HepG2 (cell line): ENCODE measurements around the gene MYD88. TPM values are rescaled to one million over a fixed set of nuclear protein-coding genes. Genes with fewer than 3 reads are reported as not detected.

Experiments used
- ATM ChIP-seq: fragments of 450-650 bp; IDR thresholded peaks from 2 replicates; pipeline ENCODE4 v1.7.1; 2017; ENCODE audit warnings: mild to moderate bottlenecking, borderline replicate concordance
- DNMT1 ChIP-seq: sonication (generic); formaldehyde crosslinking; IDR thresholded peaks from 2 replicates; pipeline ENCODE4 v1.5.1; 2020; ENCODE audit warnings: mild to moderate bottlenecking, missing genetic modification reagents
- FOXM1 ChIP-seq: sonication (generic); formaldehyde crosslinking; IDR thresholded peaks from 2 replicates; pipeline ENCODE4 v1.5.0; 2020; ENCODE audit warnings: missing genetic modification reagents
- HOMEZ ChIP-seq: IDR thresholded peaks from 2 replicates; pipeline ENCODE4 v1.6.1; 2016; ENCODE audit warnings: low read depth
- IKZF1 ChIP-seq: fragments of 450-650 bp; IDR thresholded peaks from 2 replicates; pipeline ENCODE4 v1.7.1; 2016
- KDM1A ChIP-seq: IDR thresholded peaks from 2 replicates; pipeline ENCODE4 v1.6.1; 2016; ENCODE audit warnings: missing compliant biosample characterization
- KLF6 ChIP-seq: IDR thresholded peaks from 2 replicates; pipeline ENCODE4 v1.8.0; 2016; ENCODE audit warnings: missing biosample characterization, missing genetic modification reagents
- MIER2 ChIP-seq: IDR thresholded peaks from 2 replicates; pipeline ENCODE4 v1.6.1; 2016; ENCODE audit warnings: missing biosample characterization, missing genetic modification reagents
- MLXIP ChIP-seq: sonication (generic); formaldehyde crosslinking; IDR thresholded peaks from 2 replicates; pipeline ENCODE4 v1.9.0; 2021; ENCODE audit warnings: missing genetic modification reagents, borderline replicate concordance
- NCOA5 ChIP-seq: sonication (generic); formaldehyde crosslinking; IDR thresholded peaks from 2 replicates; pipeline ENCODE4 v1.4.0; 2020; ENCODE audit warnings: missing genetic modification reagents
- NFYB ChIP-seq: sonication (generic); formaldehyde crosslinking; IDR thresholded peaks from 2 replicates; pipeline ENCODE4 v1.4.0; 2020; ENCODE audit warnings: missing genetic modification reagents
- POGZ ChIP-seq: sonication (generic); formaldehyde crosslinking; IDR thresholded peaks from 2 replicates; pipeline ENCODE4 v1.4.0; 2020; ENCODE audit warnings: mild to moderate bottlenecking, missing genetic modification reagents
- POLR2AphosphoS2 ChIP-seq: IDR thresholded peaks from 2 replicates; pipeline ENCODE4 v1.6.1; 2011; ENCODE audit warnings: low read depth, low read length, improper control_type of control experiment
- POLR2G ChIP-seq: fragments of 200-400 bp; formaldehyde crosslinking; IDR thresholded peaks from 2 replicates; pipeline ENCODE4 v1.6.1; 2018; ENCODE audit warnings: mild to moderate bottlenecking, low read depth, low read length, moderate library complexity
- PRDM4 ChIP-seq: sonication (generic); formaldehyde crosslinking; IDR thresholded peaks from 2 replicates; pipeline ENCODE4 v1.9.0; 2021; ENCODE audit warnings: missing genetic modification reagents, borderline replicate concordance
- RBFOX2 ChIP-seq: fragments of 200-400 bp; formaldehyde crosslinking; IDR thresholded peaks from 2 replicates; pipeline ENCODE4 v1.6.1; 2017; ENCODE audit warnings: low read depth, mild to moderate bottlenecking, low read length
- TOE1 ChIP-seq: sonication (generic); formaldehyde crosslinking; IDR thresholded peaks from 2 replicates; pipeline ENCODE4 v1.4.0; 2020; ENCODE audit warnings: mild to moderate bottlenecking, missing genetic modification reagents
- ZBTB49 ChIP-seq: sonication (generic); formaldehyde crosslinking; IDR thresholded peaks from 2 replicates; pipeline ENCODE4 v1.4.0; 2020; ENCODE audit warnings: missing genetic modification reagents, borderline replicate concordance
- ZBTB8A ChIP-seq: sonication (generic); formaldehyde crosslinking; IDR thresholded peaks from 2 replicates; pipeline ENCODE4 v1.4.0; 2020; ENCODE audit warnings: mild to moderate bottlenecking, low read depth, missing genetic modification reagents, borderline replicate concordance
- ZNF121 ChIP-seq: sonication (generic); formaldehyde crosslinking; IDR thresholded peaks from 2 replicates; pipeline ENCODE4 v1.5.0; 2020; ENCODE audit warnings: mild to moderate bottlenecking, missing genetic modification reagents
- ZNF737 ChIP-seq: sonication (generic); formaldehyde crosslinking; IDR thresholded peaks from 2 replicates; pipeline ENCODE4 v1.5.0; 2020; ENCODE audit warnings: missing genetic modification reagents, mild to moderate bottlenecking, borderline replicate concordance
- polyA plus RNA-seq, 8 experiments: library from polyadenylated mRNA; depleted of rRNA in 3 of 8; stranded (reverse) in 7 of 8; unstranded in 1 of 8; fragments of >200 nt; fragmentation: Illumina TruSeq in 4 of 8; extraction: Trizol in 4 of 8; gene quantifications; 2 replicates each; pipeline versions ENCODE4 v1.2.1 to v1.2.3, GENCODE V29; 2011 to 2016; ENCODE audit warnings: low read depth in 4 of 8, missing spikeins in 1 of 8, mixed read lengths in 1 of 8; ENCODE audit not compliant: insufficient read depth in 1 of 8
- total RNA-seq, 5 experiments: library from RNA; depleted of rRNA; stranded (reverse); fragments of >200 nt; fragmentation: Illumina TruSeq; extraction: Trizol; gene quantifications; 2 replicates each; pipeline ENCODE4 v1.2.3, GENCODE V29; 2016; ENCODE audit warnings: low read depth in 1 of 5

Gene MYD88
- total and polyA plus RNA-seq, 2 of the 13 experiments (the other 11 are each of a cell fraction or from before 2014, with no cell fraction given) = 7.6 to 32.7 TPM

- TF ChIP-seq HOMEZ (peak; percentile 81), TOE1 (CRISPR knock-in tag) (0 out of 2 replicates have a peak, but pooled peaks have one; percentile 40), KDM1A (0 out of 2 replicates have a peak, but pooled peaks have one; percentile 40), KLF6 (CRISPR knock-in tag) (0 out of 2 replicates have a peak, but pooled peaks have one; percentile 35), IKZF1 (no peak), FOXM1 (CRISPR knock-in tag) (no peak), NCOA5 (no peak), PRDM4 (CRISPR knock-in tag) (no peak), POLR2G (peak; percentile 78), ZNF121 (CRISPR knock-in tag) (no peak; the same call in 1 of the 2 replicates), ZBTB8A (no peak), POGZ (peak; percentile 80), ZBTB49 (CRISPR knock-in tag) (no peak), MIER2 (no peak), ZNF737 (CRISPR knock-in tag) (no peak), POLR2AphosphoS2 (no peak), DNMT1 (CRISPR knock-in tag) (no peak), RBFOX2 (peak; percentile 43), ATM (no peak), NFYB (0 out of 2 replicates have a peak, but pooled peaks have one; percentile 20), MLXIP (CRISPR knock-in tag) (no peak)
These were observed 4.7 kb upstream of the MYD88 start (continued) for GRCh38 chr3:38133557-38134405.
